Measurements from ENCODE around the gene MUSK.

DNA sequence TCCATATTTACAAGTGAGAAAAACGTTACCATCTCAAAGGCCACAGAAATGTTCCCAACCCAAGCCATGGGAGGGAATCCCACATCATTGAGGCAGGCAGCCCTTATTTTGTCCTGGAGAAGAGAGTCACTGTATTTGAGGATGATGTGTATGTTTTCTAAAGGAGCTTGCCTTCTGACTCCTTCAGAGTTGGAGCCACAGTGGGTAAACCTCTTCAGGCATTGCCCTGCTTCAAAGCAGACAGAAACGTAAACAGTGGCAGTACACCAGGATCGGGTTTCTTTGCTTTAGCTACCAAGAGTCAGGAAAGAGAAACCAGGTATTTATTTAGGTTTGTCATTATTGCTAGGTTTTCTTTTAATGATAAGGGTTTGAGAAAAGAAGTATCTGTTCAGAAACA is 45.7 kb downstream of the MUSK start:
- TF ChIP-seq, protein P1, sequence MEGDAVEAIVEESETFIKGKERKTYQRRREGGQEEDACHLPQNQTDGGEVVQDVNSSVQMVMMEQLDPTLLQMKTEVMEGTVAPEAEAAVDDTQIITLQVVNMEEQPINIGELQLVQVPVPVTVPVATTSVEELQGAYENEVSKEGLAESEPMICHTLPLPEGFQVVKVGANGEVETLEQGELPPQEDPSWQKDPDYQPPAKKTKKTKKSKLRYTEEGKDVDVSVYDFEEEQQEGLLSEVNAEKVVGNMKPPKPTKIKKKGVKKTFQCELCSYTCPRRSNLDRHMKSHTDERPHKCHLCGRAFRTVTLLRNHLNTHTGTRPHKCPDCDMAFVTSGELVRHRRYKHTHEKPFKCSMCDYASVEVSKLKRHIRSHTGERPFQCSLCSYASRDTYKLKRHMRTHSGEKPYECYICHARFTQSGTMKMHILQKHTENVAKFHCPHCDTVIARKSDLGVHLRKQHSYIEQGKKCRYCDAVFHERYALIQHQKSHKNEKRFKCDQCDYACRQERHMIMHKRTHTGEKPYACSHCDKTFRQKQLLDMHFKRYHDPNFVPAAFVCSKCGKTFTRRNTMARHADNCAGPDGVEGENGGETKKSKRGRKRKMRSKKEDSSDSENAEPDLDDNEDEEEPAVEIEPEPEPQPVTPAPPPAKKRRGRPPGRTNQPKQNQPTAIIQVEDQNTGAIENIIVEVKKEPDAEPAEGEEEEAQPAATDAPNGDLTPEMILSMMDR (IDR thresholded peaks at IDR 0.05), result no peak
- TF ChIP-seq POLR2AphosphoS5 (IDR thresholded peaks at IDR 0.05), result no peak
